Activated naive CD8-positive, alpha-beta T cell treated with anti-CD3 and anti-CD28 coated beads, Interleukin-2, amount 10 ng/mL, durations not matched to agents 7 days and 5 days (primary cell): Measurements from ENCODE around the gene UBASH3B. TPM values are rescaled to one million over a fixed set of nuclear protein-coding genes. Genes with fewer than 3 reads are reported as not detected.
A peak's percentile ranks its signal among the peaks of the same experiment; 100 is the strongest.
"Not testable (repeated sequence)": the region's sequence is repeated elsewhere in the genome, so short reads cannot be mapped to it uniquely, and the experiment has no call there.

Experiments
- ATAC-seq: fragments of 150-1000 bp; cut with Tn5 transposase; one replicate; pipeline ENCODE4 v1.10.0; 2021; ENCODE audit warnings: low read depth, moderate library complexity
- POLR2A ChIA-PET: fragments of 350-600 bp; sonication (Branson Sonifier 250); formaldehyde crosslinking; loops from one replicate; lab custom pipeline; 2021; ENCODE audit warnings: antibody characterized with exemption; lab: Charles Lee
- DNase-seq: peaks from one replicate; pipeline ENCODE4 v3.0.0; 2021
- H3K27ac Mint-ChIP-seq: one replicate; pipeline ENCODE4 v1.8.0; 2022; ENCODE audit warnings: mild to moderate bottlenecking, mixed read lengths
- H3K27me3 Mint-ChIP-seq: one replicate; pipeline ENCODE4 v1.8.0; 2022; ENCODE audit warnings: mild to moderate bottlenecking, moderate library complexity, mixed read lengths
- H3K36me3 Mint-ChIP-seq: one replicate; pipeline ENCODE4 v1.8.0; 2021; ENCODE audit warnings: mild to moderate bottlenecking, mixed read lengths
- H3K4me1 Mint-ChIP-seq: one replicate; pipeline ENCODE4 v1.8.0; 2021; ENCODE audit warnings: mixed read lengths
- H3K4me3 Mint-ChIP-seq: one replicate; pipeline ENCODE4 v1.8.0; 2022; ENCODE audit warnings: mild to moderate bottlenecking, moderate library complexity, mixed read lengths
- H3K9me3 Mint-ChIP-seq: one replicate; pipeline ENCODE4 v1.8.0; 2021; ENCODE audit warnings: mixed read lengths
- total RNA-seq, 2 experiments: library from RNA; stranded (reverse); gene quantifications; one replicate each; pipeline ENCODE4 v1.2.3, GENCODE V29; 2021

Gene UBASH3B
- total RNA-seq, 2 experiments from 2014 or later, result 40.7 to 44.8 TPM

DNA sequence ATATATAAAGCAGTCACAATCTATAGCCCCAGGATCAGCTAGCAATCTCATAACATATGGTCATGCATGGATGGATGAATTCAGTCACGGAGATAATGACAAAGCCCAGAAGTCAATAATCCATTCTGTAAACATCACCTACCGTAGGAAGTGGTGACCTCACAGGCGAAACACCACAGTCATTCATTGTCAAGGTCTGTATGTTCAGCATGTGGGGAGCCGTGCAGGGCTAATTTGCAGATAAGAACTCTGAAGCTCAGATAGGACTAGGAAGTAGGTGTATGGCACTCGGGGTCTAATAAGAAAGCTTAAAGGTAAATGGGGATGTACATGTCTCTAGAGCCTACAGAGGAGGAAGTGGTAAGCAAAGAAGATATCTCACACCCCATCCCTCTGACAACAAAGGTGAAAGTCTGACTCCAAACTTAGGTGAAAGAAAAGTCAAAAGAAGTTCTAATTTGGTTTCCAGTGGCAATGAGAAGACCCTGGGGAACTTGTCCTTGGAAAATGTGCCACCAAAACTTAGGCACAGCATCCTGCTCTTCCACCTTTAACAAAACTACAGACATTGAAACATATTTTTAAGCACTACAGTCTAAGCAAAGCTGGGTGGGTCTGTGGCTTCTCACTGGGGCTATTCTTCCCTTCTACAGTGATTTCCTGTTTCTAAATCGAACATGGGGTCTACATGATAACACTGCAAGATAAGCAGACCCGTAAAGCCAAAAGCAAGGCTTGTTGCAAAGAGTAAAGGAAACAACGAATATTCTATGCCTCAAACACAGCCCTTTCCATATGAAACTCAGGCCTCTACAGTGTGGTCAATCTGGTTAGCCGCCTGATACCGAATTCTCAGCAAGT is 188.0 kb downstream of the UBASH3B start:
- ATAC-seq (peak; percentile 83), DNase-seq (peak; percentile 54)
- POLR2A ChIA-PET, result interaction anchor here (0.8 to 2.7 kb wide), 10 partner anchors 9 to 227 kb away, joined by 3 to 30 read pairs (median 4); partner anchors contain the start of genes HSPA8, JHY and UBASH3B
- Mint-ChIP-seq H3K4me1 (peaks cover 60% of the 10 kb centered on the region), H3K9me3 (peaks cover 2% of the 10 kb centered on the region), H3K4me3 (peak overlapping the region; percentile 69), H3K36me3 (peaks cover 21% of the 10 kb centered on the region), H3K27ac (peak overlapping the region; percentile 94), H3K27me3 (no peaks in the 10 kb centered on the region)

DNA sequence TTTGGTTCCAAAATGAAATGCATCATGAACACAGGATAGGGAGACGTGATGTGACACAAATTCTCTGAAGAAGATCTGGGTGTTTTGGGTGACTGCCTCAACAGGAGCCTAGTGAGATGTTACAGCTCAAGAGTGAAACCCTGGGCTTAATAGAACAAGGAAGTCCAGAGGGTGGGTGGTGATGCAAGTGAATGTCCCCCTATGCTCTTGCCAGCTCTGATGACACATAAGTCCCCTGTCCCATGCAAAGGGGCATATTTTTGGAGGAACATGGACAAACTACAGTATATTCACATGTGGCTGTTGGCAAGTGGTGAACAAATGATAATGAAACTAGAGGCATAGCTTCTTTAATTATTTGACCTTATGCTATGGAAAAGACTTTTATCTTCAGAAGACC is 191.9 kb downstream of the UBASH3B start:
- peak overlapping the region; percentile 78 for H3K27ac Mint-ChIP-seq
- POLR2A ChIA-PET, result interaction anchor here (1.3 to 1.8 kb wide), 2 partner anchors 9 to 215 kb away, joined by 4 to 9 read pairs; partner anchors contain the start of genes CRTAM and HSPA8
- DNase-seq (no peak), ATAC-seq (no peak)
- peaks cover 24% of the 10 kb centered on the region for H3K36me3 Mint-ChIP-seq
- H3K9me3 Mint-ChIP-seq, result peaks cover 2% of the 10 kb centered on the region
- H3K4me1 Mint-ChIP-seq, result peaks cover 81% of the 10 kb centered on the region
- H3K27me3 Mint-ChIP-seq, result no peaks in the 10 kb centered on the region
- peak overlapping the region; percentile 37 for H3K4me3 Mint-ChIP-seq

DNA sequence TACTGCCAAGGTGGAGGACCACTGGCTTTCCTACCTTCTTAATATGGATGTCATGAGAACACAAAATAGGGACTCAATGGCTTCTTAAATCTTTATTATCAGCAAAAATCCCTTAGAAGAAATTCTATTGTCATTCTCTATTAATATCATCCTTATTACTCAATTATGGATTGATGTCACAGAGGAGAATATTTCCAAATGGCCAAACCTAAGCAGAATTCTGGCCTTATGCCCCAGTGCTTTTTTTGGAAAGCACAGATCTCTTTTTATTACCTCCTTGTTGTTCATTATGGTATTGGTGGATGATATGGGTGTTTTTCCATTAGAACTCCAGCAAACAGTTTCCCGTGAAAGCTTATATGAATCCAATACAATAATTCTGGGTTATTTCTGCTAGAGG is 192.7 kb downstream of the UBASH3B start:
- POLR2A ChIA-PET, result interaction anchor here (1.3 to 1.8 kb wide), 2 partner anchors 10 to 214 kb away, joined by 4 to 9 read pairs; partner anchors contain the start of genes CRTAM and HSPA8
- Mint-ChIP-seq H3K27ac (no peak overlapping the region), H3K9me3 (peaks cover 2% of the 10 kb centered on the region), H3K27me3 (no peaks in the 10 kb centered on the region), H3K4me3 (no peak overlapping the region), H3K4me1 (peaks cover 78% of the 10 kb centered on the region), H3K36me3 (peaks cover 25% of the 10 kb centered on the region)
- ATAC-seq (no peak), DNase-seq (no peak)

DNA sequence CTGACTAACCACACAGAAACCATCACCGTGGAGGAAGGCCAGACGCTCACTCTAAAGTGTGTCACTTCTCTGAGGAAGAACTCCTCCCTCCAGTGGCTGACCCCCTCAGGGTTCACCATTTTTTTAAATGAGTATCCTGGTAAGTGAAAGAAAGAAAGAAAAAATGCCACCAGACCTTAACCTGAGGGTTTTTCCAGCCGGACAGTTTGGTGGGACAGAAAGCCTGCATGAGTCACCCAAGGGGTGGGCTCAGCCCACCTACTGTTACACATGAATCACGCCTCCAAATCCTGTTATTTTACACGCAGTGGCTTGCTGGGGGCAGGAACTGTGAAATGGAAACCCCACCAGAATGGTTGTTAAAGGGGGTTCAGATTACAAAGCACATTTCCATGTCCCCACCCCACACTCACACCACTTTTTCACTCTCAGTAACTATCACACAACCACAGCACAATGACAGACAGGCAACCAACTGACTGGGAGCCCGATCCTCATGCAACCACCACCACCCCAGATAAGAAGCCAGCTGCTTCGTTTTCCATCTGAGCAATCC is 194.6 kb downstream of the UBASH3B start:
- H3K27me3 Mint-ChIP-seq, result no peaks in the 10 kb centered on the region
- POLR2A ChIA-PET, result interaction anchor here (1.1 to 3.0 kb wide), 3 partner anchors 11 to 207 kb away, joined by 3 to 52 read pairs (median 5); partner anchors contain the start of gene CRTAM
- DNase-seq (peak; percentile 49), ATAC-seq (peak; percentile 40)
- peak overlapping the region; percentile 84 for H3K4me3 Mint-ChIP-seq
- peaks cover 2% of the 10 kb centered on the region for H3K9me3 Mint-ChIP-seq
- peak overlapping the region; percentile 97 for H3K27ac Mint-ChIP-seq
- H3K36me3 Mint-ChIP-seq, result peaks cover 20% of the 10 kb centered on the region
- peaks cover 60% of the 10 kb centered on the region for H3K4me1 Mint-ChIP-seq

DNA sequence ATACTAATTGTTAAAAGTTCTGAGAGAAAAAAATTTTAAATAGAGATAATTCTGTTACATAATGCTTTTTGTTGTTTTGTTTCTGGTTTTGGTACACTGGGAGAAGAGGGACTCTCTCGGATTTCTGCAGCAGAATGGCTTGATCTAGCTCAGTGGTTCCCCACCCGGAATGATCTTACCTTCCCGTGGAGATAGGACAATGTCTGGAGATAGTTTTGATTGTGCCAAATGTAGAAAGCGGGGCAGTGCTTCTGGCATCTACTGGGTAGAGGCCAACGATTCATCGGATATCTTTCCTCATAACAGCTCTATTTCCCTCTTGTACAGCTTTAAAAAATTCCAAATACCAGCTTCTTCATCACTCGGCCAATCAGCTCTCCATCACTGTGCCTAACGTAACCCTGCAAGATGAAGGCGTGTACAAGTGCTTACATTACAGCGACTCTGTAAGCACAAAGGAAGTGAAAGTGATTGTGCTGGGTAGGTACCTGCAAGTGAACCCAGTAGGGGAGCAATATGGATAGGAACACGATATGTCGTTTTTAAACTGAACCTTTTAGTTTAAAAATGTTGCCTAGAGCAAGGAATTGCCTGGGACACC is 195.9 kb downstream of the UBASH3B start:
- Mint-ChIP-seq H3K9me3 (peaks cover 2% of the 10 kb centered on the region), H3K4me1 (peaks cover 54% of the 10 kb centered on the region), H3K27ac (peak overlapping the region; percentile 82), H3K27me3 (no peaks in the 10 kb centered on the region), H3K4me3 (peak overlapping the region; percentile 67), H3K36me3 (peaks cover 17% of the 10 kb centered on the region)
- DNase-seq (no peak), ATAC-seq (peak; percentile 83)
- POLR2A ChIA-PET, result interaction anchor here (0.5 to 3.0 kb wide), 13 partner anchors 8 to 211 kb away, joined by 3 to 52 read pairs (median 5); partner anchors contain the start of genes CRTAM, HSPA8 and UBASH3B

DNA sequence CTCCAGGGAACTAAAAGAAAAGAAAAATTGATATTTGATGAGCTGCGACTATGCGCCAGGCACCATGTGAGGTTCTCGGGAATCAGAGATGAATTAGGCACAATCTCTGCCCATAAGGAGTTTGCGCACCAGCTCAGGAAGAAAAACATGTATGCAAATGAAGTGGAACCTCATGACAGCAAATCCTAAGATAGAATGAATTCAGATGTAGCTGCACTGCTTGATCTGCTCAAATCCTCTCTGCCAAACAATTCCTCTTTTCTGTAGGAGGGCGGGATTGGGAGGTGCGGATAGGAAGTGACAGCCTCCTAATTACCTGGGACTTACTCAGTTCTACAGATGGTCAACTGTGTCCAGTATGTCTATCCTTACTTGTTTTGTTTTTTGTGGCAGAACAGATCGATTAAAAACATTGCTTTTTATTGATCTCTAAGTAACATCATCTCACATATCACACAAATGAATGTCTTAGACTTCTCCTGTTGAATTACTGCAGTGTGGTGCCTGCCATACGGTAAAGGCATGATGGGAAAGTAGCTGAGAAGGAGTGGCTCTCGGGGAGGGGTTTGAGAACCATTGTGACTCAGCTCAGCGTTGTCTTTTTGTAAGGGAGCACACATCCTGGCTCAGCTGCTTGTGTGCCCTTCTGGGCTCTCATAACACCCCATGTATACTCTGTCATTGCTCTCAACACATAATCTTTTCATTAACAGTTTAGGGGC is 196.7 kb downstream of the UBASH3B start:
- Mint-ChIP-seq H3K36me3 (peaks cover 15% of the 10 kb centered on the region), H3K9me3 (no peaks in the 10 kb centered on the region), H3K27ac (peak overlapping the region; percentile 82), H3K27me3 (no peaks in the 10 kb centered on the region), H3K4me1 (peaks cover 54% of the 10 kb centered on the region), H3K4me3 (peak overlapping the region; percentile 67)
- ATAC-seq, result peak; percentile 57
- POLR2A ChIA-PET, result interaction anchor here (0.6 to 3.0 kb wide), 15 partner anchors 9 to 235 kb away, joined by 3 to 52 read pairs (median 5); partner anchors contain the start of genes CRTAM, HSPA8 and UBASH3B
- DNase-seq, result no peak

DNA sequence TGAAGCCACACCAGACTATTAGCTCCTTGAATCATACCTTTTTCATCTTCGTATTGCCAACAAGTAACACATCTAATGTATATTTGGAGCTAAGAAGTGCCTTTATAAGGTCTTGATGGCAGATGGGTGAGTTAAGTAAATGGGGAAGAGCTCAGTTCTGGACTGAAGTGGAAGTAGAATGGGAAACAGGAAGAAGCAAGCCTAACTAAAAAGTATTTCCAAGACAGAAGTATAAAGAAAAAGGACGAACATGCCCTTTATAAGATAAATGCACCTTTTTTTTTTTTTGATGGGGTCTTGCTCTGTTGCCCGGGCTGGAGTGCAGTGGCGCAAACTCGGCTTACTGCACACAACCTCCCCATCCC is 197.3 kb downstream of the UBASH3B start:
- POLR2A ChIA-PET, result interaction anchor here (0.6 to 3.0 kb wide), 13 partner anchors 9 to 235 kb away, joined by 3 to 52 read pairs (median 6); partner anchors contain the start of genes CRTAM, HSPA8 and UBASH3B
- DNase-seq, result no peak
- Mint-ChIP-seq H3K36me3 (peaks cover 19% of the 10 kb centered on the region), H3K9me3 (no peaks in the 10 kb centered on the region), H3K4me1 (peaks cover 51% of the 10 kb centered on the region), H3K4me3 (peak overlapping the region; percentile 67), H3K27ac (peak overlapping the region; percentile 82), H3K27me3 (no peaks in the 10 kb centered on the region)
- no peak for ATAC-seq

DNA sequence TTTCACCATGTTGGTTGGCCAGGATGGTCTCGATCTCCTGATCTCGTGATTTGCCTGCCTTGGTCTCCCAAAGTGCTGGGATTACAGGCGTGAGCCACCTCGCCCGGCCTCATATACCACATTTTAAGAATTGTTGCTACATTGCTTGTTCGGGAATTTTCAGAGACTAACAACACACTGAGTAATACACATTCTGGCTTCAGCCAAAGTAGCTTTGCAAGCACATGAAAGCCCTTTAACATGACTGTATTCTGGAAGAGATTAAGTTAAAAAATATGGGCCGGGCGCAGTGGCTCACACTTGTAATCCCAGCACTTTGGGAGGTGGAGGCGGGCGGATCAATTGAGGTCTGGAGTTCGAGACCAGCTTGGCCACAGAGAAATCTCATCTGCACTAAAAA is 197.7 kb downstream of the UBASH3B start:
- ATAC-seq, result no peak
- Mint-ChIP-seq H3K27me3 (no peaks in the 10 kb centered on the region), H3K27ac (peak overlapping the region; percentile 52), H3K36me3 (peaks cover 20% of the 10 kb centered on the region), H3K4me1 (peaks cover 48% of the 10 kb centered on the region), H3K4me3 (no peak overlapping the region), H3K9me3 (no peaks in the 10 kb centered on the region)
- POLR2A ChIA-PET, result interaction anchor here (0.6 to 3.0 kb wide), 10 partner anchors 10 to 209 kb away, joined by 3 to 52 read pairs (median 12); partner anchors contain the start of genes CRTAM, HSPA8 and UBASH3B
- DNase-seq, result no peak

DNA sequence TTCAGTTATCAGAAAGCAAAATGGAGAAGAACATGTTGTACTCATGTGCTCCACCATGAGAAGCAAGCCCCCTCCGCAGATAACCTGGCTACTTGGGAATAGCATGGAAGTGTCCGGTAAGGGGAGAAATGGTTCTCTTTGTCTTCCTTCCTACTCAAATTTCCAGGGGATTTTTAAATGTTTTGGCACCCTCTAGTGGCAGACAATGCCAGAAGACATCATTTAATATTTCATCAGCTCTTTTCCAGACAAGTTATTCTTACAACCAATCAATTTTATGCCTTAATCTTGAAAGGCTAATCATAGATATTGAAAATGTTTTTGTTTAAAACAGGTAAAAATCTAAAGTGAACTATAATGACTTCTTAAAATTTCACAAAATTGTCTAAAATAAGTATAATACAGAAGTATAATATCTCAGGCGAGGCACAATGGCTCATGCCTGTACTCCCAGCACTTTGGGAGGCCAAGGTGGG is 198.5 kb downstream of the UBASH3B start:
- H3K4me1 Mint-ChIP-seq, result peaks cover 44% of the 10 kb centered on the region
- DNase-seq (no peak), ATAC-seq (no peak)
- no peak overlapping the region for H3K4me3 Mint-ChIP-seq
- H3K27me3 Mint-ChIP-seq, result no peaks in the 10 kb centered on the region
- H3K9me3 Mint-ChIP-seq, result no peaks in the 10 kb centered on the region
- H3K27ac Mint-ChIP-seq, result no peak overlapping the region
- H3K36me3 Mint-ChIP-seq, result peaks cover 22% of the 10 kb centered on the region
- POLR2A ChIA-PET, result interaction anchor here (0.7 to 2.8 kb wide), 5 partner anchors 10 to 208 kb away, joined by 3 to 30 read pairs (median 12); partner anchors contain the start of genes CRTAM and HSPA8

DNA sequence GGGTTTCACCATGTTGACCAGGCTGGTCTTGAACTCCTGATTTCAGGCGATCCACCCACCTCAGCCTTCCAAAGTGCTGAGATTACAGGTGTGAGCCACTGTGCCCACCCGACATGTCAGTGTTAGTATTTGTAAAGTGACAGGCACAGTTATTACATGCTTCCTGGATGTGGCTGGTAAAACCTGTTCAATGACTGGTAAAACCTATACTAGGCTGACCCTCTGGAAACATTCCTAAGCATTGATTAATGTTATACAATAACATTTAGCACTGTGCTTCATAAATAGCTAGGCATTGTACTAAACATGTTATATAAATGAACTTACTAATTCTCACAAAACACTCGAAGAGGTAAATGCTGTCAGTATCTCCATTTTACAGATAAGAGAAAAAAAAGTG is 206.1 kb downstream of the UBASH3B start:
- POLR2A ChIA-PET, result no interaction called here
- H3K4me3 Mint-ChIP-seq, result no peak overlapping the region
- no peak overlapping the region for H3K27ac Mint-ChIP-seq
- H3K9me3 Mint-ChIP-seq, result no peaks in the 10 kb centered on the region
- peaks cover 28% of the 10 kb centered on the region for H3K36me3 Mint-ChIP-seq
- ATAC-seq (no peak), DNase-seq (no peak)
- peaks cover 7% of the 10 kb centered on the region for H3K4me1 Mint-ChIP-seq
- no peaks in the 10 kb centered on the region for H3K27me3 Mint-ChIP-seq

DNA sequence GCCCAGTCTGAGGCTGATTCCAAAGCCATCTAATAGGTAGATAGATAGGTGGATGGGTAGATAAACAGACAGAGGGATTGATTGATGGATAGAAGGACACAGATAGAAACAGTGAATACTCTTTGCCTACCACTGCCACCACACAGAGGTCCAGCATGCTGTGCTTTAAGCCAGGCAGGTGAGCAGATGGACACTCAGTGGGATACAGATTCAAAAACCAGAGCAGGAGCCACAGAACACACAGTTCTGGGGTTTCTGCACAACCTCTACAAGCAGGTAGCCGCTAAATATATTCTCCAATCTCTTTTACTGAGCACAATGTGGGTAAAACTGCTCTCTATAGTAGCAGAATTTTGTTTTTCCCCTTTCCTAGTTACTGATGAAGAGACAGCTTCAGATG is 206.6 kb downstream of the UBASH3B start:
- Mint-ChIP-seq H3K27me3 (no peaks in the 10 kb centered on the region), H3K9me3 (no peaks in the 10 kb centered on the region), H3K4me1 (peaks cover 4% of the 10 kb centered on the region), H3K36me3 (peaks cover 29% of the 10 kb centered on the region), H3K4me3 (no peak overlapping the region), H3K27ac (no peak overlapping the region)
- POLR2A ChIA-PET, result no interaction called here
- ATAC-seq (no peak), DNase-seq (no peak)

DNA sequence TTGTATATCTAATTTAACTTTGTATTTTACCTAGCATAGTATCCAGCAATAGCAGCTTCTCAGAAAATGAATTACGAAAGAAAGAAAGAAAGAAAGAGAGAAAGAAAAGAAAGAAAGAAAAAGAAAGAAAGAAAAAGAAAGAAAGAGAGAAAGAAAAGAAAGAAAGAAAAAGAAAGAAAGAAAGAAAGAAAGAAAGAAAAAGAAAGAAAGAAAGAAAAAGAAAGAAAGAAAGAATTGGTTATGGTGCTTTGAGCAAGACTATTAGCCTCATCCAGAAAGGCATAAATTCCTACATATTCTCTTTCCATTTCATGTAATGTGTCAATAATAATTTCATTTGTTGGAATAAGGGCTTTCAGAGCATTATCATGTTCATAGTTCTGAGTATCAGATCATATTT is 207.6 kb downstream of the UBASH3B start:
- POLR2A ChIA-PET, result interaction anchor here (1.3 to 1.4 kb wide), 3 partner anchors 158 to 191 kb away, joined by 3 to 5 read pairs (median 4); no protein-coding TSS in a partner anchor
- H3K27ac Mint-ChIP-seq, ATAC-seq: not testable (repeated sequence)

More for the DNA sequence above, 207.6 kb downstream of the UBASH3B start:
- not testable (repeated sequence) for H3K4me1 Mint-ChIP-seq, H3K9me3 Mint-ChIP-seq, H3K4me3 Mint-ChIP-seq, H3K27me3 Mint-ChIP-seq, DNase-seq
- peaks cover 32% of the 10 kb centered on the region for H3K36me3 Mint-ChIP-seq
